Urothelium cell line (cell line): Measurements from ENCODE around the gene RNF149.
"Not testable (repeated sequence)": the region's sequence is repeated elsewhere in the genome, so short reads cannot be mapped to it uniquely, and the experiment has no call there.

ENCODE experiments used
- DNase-seq: peaks from one replicate; pipeline ENCODE4 v3.0.0; 2011; ENCODE audit warnings: low spot score, mixed read lengths
- FAIRE-seq: peaks from 2 replicates; lab custom pipeline; 2011; peaks lifted over from hg19 to GRCh38; lab: Jason Lieb, UNC

Gene RNF149

DNA sequence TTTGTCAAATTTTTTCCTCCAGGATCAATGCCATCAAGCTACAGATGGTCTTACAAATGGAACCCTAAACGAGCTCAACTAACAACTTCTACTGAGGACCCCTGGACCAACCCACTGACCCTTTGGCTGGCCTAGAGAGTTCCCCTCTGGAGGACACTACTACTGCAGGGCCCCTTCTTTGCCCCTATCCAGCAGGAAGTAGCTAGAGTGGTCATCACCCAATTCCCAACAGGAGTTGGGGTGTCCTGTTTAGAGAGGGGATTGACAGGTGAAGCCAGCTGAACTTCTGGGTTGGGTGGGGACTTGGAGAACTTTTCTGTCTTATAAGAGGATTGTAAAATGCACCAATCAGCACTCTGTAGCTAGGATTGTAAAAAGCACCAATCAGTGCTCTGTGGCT lies 72.5 kb downstream of the RNF149 start:
- FAIRE-seq, DNase-seq: not testable (repeated sequence)

GRCh38 chr2:101234169-101234938 lies 74.1 kb downstream of the RNF149 start:
- no peak for FAIRE-seq
- no peak for DNase-seq

DNA sequence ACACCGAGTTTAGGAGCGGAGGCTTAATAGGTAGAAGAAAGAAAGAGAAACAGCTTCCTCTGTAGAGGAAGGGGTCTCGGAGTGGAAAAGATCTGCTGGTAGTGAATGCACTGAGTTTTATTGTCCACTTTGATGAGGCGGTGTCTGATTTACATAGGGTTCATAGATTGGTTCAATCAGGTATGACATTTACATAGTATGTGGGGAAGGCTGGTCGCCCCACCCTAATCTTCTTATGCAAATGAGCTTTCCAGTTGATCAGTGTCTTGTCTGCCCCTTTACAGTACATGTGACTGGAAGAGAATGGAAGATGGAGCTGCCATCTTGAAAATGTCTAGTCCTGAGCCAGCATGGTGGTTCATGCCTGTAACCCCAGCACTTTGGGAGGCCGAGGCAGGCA lies 75.7 kb downstream of the RNF149 start:
- FAIRE-seq = no peak
- DNase-seq = no peak

DNA sequence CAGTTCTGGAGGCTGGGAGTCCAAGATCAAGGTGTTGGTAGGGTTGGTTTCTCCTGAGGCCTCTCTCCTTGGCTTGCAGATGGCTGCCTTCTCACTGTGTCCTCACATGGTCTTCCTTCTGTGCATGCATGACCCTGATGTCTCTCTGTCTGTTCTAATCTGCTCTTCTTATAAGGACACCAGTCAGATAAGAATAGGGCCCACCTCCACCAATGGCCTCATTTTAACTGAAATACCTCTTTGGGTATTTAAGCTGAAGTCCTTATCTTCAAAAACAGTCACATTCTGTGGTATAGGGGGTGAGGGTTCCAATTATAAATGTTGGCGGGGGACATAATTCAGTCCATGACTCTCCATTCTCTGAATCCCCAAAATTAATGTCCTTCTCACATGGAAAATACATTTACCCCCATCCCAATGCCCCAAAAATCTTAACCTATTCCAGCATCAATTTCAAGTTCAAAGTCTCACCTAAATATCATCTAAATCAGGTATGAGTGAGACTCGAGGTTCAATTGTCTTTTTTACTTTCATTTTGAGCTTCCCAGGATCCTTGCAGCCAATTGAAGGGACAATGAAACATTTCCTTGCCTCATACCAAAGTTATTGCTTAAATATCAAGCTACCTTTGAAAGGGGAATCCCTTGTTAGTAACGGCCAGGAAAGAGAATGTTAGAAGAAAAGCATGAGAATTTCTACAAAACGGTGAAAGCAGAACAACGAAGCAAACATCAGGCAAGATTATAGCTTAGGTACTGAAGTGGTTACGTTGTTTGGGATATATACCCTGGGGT lies 76.4 kb downstream of the RNF149 start:
- FAIRE-seq (no peak), DNase-seq (no peak)

DNA sequence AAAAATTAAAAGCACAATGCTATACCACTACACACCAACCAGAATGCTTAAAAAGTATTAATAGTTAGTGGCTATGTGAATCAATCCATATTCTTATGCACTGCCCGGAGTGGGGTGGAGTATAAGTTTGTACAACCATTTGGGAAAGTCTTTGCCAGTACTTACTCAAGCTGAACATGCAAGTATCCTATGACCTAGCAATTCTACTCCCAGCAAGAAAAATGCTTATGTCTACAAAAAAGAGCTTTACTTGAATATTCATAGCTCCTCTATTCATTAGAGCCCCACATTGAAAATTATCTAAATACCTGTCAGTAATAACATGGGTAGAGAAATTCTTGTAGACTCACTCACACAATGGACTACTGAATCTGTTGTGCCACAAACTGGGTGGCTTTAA lies 77.3 kb downstream of the RNF149 start:
- DNase-seq (no peak), FAIRE-seq (no peak)

DNA sequence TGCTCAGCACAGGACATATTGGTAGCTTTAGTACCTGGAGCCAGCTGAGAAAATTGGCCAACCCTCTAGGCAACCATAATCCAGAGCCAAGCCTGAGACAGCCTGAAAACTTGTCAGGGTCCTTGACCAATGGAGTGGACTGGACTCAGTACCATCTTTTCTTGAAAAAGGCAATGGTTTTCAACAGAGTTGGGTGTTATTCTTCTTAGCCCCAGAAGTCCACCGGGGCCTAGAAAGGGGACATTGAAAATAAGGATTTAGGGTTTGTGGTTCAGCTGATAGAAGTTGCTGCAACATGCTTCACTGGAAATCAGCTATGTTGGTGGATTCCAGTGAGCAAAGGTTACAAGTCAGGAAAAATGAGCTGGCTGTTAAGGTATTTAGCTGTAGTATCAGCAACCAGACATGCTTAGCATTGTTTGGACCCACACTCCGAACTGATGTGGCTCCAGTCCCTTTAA lies 77.9 kb downstream of the RNF149 start:
- no peak for DNase-seq
- FAIRE-seq = no peak
